Esophagus mucosa (tissue), 1 donor: Measurements from ENCODE around the gene GPA33. TPM values are rescaled to one million over a fixed set of nuclear protein-coding genes. Genes with fewer than 3 reads are reported as not detected.

Experiments used
- ATAC-seq: fragments of 200-7000 bp; cut with Tn5 transposase; one replicate; pipeline ENCODE4 v1.9.1; 2020
- total RNA-seq: library from RNA; stranded (reverse); gene quantifications from one replicate; pipeline ENCODE4 v1.2.4, GENCODE V29; 2023
- donor health status: DM: yes; HTN: yes; CAD: no.

GPA33 gene, protein sequence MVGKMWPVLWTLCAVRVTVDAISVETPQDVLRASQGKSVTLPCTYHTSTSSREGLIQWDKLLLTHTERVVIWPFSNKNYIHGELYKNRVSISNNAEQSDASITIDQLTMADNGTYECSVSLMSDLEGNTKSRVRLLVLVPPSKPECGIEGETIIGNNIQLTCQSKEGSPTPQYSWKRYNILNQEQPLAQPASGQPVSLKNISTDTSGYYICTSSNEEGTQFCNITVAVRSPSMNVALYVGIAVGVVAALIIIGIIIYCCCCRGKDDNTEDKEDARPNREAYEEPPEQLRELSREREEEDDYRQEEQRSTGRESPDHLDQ
- not detected for total RNA-seq

GRCh38 chr1:167090314-167090942, at the start of gene GPA33:
Gene GPA33 (minus strand): TSS chr1:167090377. CDS start chr1:167090287, 90 bp downstream.
- peak; percentile 23 for ATAC-seq

GRCh38 chr1:167138703-167139102, 48.5 kb upstream of the GPA33 start:
- ATAC-seq = no peak

DNA sequence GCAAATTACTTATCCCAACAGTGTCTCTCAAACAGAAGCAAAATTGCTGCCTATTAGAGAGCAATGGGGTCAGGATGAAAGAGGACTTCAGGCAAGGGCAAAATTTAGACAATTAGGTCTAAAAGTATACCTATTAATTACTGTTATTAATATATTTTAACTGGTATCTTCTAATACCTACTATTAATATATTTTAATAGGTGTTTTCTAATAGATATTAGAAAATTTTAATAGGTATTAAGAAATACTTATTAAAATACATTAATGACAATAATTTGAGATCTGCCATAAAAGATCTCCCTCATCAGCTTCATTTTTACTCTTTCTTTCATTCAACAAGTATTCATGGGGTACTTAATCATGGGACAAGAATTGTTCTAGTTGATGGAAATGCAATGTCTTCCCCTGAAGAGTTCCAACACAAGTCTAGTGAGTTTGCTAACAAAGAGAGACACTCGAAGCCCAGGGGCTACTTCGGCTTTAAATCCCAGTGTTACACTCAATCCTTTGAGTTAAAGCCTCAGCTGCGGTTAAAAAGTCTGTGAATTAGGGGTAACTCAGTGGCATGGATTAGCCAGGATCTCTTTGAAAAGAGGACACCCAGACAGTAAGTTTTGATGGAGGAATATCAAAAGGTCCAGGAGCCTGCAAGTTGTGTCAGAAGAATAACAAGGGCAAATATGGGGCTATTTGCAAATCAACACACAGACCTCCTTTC, 47.8 kb upstream of the GPA33 start:
- ATAC-seq = no peak

- ATAC-seq = no peak
These were observed 47.2 kb upstream of the GPA33 start for GRCh38 chr1:167137332-167137781.

GRCh38 chr1:167136806-167137205, 46.6 kb upstream of the GPA33 start:
- ATAC-seq = no peak

GRCh38 chr1:167136191-167136614, 46.0 kb upstream of the GPA33 start:
- ATAC-seq = peak; percentile 26

DNA sequence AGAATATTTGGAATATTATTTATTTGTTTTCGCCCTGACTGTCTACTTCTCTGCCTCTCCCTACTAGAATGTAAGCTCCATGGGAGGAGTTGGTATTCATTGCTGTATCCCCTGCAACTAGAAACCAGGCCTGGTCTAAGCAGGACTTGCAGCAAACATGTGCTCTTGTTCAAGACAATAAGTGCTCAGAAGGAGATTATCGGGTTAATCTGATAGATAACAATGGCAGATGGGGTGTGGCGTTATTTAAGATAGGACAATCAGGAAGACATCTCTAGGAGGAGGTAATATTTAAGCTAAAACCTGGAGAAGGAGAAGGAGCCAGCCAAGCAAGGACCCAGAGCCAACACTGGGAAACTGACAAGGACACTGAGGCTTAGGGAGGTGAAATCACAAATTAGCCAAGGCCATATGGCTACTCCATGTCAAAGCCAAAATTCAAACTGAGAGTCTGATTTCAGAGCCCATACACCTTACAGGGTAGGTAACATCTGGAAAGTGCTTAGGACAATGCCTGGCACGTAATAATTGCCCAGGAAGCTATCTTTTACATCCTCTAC, 45.2 kb upstream of the GPA33 start:
- ATAC-seq = no peak

- ATAC-seq = peak; percentile 13
These were observed 42.3 kb upstream of the GPA33 start for GRCh38 chr1:167132301-167133010.

DNA sequence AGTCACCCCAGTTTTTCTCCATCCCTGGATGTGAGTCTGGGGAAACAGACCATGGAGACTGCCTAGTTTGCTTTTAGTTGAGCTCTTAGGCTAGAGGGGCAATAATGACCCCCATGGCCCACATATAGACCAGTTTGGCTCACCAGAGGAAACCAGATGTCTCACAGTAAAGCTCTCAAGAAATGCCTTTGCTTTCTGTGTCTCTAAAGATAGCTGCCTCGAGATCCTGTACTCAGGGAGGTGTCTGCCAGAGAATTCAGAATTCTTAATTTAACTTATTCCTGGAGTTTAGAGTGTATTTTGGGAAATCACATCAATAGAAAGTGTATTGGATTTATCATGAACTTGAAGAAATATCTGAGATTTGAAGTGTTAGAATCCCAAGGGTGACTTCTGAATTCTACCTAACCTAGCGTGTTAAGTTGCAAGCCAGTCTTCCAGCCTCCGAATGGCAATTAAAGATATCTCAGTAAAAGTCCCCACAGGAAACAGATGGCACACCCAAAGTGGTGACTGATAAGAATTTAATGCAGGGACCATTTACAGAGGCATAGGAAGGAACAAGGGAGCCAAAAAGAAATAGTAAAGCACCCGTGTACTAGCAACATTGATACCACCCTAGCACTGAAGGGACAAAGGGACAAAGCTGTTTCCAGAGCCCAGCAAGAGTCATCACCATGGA, 40.8 kb upstream of the GPA33 start:
- ATAC-seq = no peak

- no peak for ATAC-seq
These were observed 38.4 kb upstream of the GPA33 start for GRCh38 chr1:167128261-167129227.

- ATAC-seq = no peak
These were observed 37.5 kb upstream of the GPA33 start for GRCh38 chr1:167127661-167128060.

DNA sequence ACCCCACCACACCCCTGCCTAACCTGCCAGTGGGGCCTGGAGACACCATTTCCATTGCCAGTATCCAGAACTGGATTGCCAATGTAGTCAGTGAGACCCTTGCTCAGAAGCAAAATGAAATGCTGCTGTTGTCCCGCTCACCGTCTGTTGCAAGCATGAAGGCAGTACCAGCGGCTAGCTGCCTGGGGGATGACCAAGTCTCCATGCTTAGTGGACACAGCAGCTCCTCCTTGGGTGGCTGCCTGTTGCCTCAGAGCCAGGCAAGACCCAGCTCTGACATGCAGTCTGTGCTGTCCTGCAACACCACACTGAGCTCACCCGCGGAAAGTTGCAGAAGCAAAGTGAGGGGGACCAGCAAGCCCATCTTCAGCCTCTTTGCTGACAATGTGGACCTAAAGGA, 37.1 kb upstream of the GPA33 start:
- ATAC-seq = no peak

DNA sequence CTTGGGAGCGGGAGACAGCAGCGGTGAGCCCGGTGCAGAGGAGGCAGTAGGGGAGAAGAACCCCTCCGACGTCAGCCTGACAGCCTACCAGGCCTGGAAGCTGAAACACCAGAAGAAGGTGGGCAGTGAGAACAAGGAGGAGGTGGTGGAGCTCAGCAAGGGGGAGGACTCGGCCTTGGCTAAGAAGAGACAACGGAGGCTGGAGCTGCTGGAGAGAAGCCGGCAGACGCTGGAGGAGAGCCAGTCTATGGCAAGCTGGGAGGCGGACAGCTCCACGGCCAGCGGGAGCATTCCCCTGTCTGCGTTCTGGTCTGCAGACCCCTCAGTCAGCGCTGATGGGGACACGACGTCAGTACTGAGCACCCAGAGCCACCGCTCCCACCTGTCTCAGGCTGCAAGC, 36.6 kb upstream of the GPA33 start:
- ATAC-seq = no peak

- no peak for ATAC-seq
These were observed 36.1 kb upstream of the GPA33 start for GRCh38 chr1:167126317-167126716.

DNA sequence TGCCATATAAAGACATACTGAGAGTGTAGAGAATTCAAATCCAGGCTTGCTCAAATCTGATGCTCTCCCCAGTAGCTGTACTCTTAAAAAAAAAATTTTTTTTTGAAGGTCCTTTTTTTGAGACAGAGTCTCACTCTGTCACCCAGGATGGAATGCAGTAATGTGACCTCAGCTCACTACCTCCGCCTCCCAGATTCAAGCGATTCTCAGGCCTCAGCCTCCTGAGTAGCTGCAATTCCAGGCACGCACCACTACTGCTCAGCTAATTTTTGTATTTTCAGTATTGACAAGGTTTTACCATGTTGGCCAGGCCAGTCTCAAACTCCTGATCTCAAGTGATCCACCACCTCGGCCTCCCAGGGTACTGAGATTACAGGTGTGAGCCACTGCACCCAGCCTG, 32.4 kb upstream of the GPA33 start:
- ATAC-seq = no peak

DNA sequence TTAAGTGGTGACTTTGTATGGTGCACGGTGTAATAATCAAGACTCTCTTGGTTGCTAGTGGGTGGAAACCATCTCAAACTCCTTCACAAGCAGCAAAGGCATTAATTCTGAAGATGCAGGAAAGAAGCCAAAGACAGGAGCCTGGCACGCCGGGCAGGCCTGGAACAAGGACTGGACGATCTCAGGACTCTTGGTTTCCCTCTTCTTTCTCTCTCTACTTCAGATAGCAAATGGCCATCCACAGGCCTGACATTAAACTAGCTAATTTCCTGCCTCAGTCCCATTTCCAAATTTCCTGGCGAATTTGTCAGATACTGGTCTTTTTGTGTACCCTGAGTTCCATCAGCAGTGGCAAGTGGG, 31.9 kb upstream of the GPA33 start:
- ATAC-seq = no peak

- ATAC-seq = peak; percentile 83
These were observed 31.4 kb upstream of the GPA33 start for GRCh38 chr1:167121375-167122120.

GRCh38 chr1:167120899-167121298, 30.7 kb upstream of the GPA33 start:
- no peak for ATAC-seq

DNA sequence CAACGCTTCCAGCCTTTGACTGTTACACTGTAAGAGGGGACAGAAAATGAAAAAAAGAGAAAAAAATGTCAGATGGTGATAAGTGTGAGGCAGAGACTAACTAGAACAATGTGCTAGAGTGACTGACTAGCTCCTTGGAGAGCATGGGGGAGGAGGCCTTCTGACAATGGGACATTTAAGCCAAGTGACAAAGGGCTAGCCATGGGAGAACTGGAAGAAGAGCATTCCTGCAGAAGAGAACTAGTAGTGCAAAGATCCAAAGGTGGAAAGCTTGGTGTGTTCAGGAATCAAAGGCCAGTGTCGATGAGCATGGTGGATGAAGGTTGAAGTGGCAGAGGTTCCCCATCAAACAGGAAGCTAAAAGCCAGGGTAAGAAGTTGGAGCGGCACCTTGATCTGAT, 29.5 kb upstream of the GPA33 start:
- no peak for ATAC-seq

DNA sequence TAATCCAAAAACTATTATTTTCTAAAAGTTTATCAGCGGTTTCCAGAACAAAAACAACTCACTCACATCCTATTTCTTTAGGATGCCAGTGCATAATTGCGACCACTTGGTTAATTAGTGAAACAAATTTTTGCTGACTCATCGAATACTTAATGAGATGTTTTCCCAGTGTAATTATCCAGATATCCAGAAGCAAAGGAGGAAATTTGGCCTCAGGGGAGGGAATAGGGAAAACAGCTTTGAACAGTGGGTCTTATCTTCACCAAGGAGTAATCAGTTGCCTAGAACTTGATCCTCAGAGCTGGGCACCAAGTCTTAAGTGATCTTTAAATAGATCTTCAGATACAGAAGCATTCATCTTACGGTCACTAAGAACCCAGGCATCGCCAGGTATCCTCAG, 28.0 kb upstream of the GPA33 start:
- no peak for ATAC-seq
